Erythroblast (primary cell): ENCODE measurements around the gene MPI.

Experiments used
- GATA1 ChIP-seq: IDR thresholded peaks from 2 replicates; pipeline ENCODE4 v1.6.1; 2011; ENCODE audit warnings: low read depth, mild to moderate bottlenecking, control low read depth, low read length, moderate library complexity
- POLR2A ChIP-seq: IDR thresholded peaks from 2 replicates; pipeline ENCODE4 v1.6.1; 2011; ENCODE audit warnings: mild to moderate bottlenecking, low read length

GRCh38 chr15:74868059-74868458 lies 21.8 kb upstream of the MPI start:
- TF ChIP-seq POLR2A: no peak
- no peak for TF ChIP-seq GATA1
